ENCODE data around the gene FGF6.
"Not testable (repeated sequence)": the region's sequence is repeated elsewhere in the genome, so short reads cannot be mapped to it uniquely, and the experiment has no call there.

The FGF6 gene

DNA sequence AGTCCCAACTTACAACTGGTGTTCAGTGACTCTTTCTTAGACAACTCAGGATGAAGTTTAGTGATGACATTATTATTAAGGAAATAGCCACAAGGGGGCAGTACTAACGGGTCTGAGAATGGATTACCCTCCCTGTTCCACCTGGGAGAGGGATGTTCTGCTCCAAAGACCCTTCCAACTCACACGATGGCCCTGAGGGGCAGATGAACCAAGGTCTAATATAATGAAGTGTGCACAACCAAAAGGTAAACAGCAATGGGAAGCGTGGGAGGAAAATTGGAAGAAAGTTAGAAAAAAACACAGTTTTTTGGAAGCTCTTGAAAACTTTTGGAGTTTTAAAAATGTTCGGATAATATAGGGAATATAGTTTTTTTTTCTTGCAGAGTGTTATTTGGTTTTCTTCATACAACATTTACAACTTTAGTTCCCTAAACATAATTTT is 24.0 kb downstream of the FGF6 start:
- peak in 1 of 2 donors; percentile 21 for DNase-seq (ENCODE audit: low read depth in 1 of 2, low spot score in 1 of 2)

DNA sequence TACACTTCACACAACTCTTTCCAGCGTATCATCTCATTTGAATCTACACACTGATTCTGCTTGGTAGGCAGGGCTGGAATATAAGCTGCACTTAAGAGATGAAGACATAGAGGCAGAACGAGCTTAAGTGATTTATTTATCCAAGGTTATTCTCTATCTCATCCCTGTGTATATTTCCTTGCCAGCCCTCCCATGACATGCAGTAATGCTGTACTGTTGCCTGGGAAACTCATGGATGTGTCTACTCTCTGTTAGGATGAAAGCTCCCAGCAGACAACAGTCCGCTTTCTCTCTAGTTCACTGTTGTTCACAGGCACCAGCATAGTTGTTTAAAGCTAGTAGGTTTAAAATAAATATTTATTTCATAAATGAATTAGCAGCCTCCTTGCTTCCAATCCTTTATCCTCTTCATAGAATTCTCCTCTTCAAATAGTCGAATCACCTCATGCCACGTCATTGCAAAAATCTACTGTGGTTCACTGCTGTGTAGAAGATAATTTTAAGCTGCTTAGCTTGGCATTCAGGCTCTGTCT is 25.4 kb downstream of the FGF6 start:
- DNase-seq (ENCODE audit: low read depth in 1 of 2, low spot score in 1 of 2) = no peak

DNA sequence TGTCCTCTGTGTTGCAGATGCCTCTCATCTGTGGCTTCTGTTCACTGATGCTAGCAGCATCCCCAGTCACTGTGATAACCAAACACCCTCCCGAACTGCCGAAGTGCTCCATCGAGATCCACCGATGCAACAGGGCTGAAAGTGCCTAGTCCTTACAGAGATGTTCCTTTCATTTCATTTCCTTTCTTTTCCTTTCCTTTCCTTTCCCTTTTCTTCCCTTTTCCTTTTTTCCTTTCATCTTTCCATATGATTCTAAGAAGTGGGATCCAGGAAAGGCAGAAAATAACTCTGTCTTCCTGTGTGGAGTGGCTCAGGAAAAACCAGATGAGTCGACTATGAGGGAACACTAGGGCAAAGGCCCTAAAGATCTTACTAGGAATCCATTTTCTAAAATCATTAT is 26.7 kb downstream of the FGF6 start:
- DNase-seq (ENCODE audit: low read depth in 1 of 2, low spot score in 1 of 2) = no peak

DNA sequence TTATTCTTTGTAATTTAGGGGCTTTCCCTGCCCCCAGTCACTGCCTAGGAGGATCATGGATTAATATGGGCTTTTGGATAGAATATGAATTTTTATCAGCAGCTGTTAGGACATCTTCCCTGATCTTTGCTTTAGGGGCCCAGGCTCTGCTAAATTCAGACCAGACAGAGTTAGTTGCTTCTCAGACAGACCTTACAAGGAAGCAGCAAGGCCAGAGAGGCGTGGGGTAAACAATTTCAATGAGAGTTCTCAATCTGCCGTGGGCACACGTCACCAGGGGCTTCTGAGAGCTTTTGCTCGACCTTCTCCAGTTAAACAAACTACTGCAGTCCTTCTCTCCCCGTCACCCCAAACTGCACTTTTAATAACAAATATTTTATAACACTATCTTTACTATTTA is 27.7 kb downstream of the FGF6 start:
- DNase-seq (ENCODE audit: low read depth in 1 of 2, low spot score in 1 of 2) = no peak

DNA sequence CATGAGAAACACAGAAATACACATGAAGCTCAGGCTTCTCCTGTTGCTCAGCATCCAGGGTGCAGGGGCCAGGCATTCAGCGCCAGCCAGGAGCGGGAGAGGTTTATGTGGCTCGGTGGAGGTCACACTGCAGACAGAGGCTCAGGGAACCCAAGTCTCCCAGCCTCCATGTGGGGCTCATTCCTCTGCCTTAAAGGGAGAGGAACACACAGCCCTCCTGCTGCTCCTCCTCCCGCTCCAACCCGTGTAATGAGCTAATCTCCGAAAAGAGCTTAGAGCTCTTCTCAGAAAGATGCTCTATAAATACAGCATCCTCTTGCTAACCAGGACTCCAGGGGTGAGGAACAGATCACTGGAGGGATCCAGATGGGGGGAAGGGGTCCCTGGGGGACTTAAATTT is 28.2 kb downstream of the FGF6 start:
- DNase-seq (ENCODE audit: low read depth in 1 of 2, low spot score in 1 of 2) = no peak

DNA sequence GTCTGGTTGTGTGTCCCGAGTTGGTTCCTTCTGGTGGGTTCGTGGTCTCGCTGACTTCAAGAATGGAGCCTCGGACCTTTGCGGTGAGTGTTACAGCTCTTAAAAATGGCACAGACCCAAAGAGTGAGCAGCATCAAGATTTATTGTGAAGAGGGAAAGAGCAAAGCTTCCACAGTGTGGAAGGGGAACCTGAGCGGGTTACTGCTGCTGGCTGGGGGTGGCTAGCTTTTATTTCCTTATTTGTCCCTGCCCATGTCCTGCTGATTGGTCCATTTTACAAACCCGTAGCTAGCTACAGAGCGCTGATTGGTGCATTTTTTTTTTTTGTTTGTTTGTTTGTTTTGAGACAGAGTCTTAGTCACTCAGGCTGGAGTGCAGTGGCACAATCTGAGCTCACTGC is 29.3 kb downstream of the FGF6 start:
- DNase-seq (ENCODE audit: low read depth in 1 of 2, low spot score in 1 of 2) = no peak

DNA sequence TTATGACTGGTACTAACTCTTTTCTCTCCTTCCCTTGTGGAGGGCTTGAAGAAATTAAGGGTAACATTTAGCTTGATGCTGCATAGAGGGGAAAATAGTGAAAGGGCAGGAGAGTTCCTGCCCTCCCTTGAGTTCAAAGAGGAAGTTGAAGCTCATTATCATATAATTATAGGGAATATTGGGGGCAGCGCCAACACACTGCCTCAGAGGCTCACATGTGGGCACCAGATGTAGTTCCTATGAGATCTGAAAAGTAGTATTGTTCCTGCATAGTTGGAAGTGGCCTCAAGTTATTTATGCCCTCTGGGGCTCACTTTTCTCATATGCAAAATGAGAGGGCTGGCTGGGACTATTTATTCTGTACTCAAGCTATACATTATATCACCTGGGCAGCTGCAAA is 33.1 kb downstream of the FGF6 start:
- DNase-seq (ENCODE audit: low read depth in 1 of 2, low spot score in 1 of 2) = no peak

DNA sequence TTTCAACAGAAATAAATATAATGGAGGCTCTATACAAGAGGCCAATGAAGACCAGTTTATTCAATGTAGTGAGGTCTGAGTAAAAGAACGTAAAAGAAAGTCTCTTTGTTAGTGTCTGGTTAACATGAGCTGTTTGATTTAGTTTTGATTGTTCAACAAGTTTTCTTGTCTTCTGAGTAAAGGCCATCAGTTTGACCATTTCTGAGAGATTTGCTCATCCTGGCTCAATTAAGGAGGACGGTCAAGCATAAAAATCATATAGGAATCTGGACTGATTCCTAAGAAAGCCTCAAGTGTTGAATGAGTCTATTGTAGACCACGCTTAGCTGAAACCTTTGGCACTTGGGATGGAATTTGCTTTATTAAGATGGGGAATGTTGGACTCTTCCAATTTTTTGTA is 33.6 kb downstream of the FGF6 start:
- DNase-seq (ENCODE audit: low read depth in 1 of 2, low spot score in 1 of 2) = no peak

DNA sequence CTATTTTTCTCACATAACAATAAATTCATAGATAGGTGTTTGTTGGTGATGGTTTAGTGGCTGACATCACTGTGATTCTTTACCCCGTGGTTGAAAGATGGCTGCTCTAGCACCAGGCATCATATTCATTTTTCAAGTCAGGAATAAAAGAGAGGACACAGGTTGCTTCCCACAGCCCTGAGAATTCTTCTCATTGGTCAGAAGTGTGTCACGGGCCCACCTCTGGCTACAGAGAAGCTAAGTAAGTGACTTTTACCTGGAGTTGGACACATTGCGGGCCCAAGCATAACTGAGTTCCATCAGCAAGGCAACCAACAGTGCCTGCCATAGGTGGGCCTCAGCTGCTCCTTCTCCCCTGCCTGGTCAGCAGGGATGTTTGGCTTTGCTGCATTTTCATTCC is 38.5 kb downstream of the FGF6 start:
- DNase-seq (ENCODE audit: low read depth in 1 of 2, low spot score in 1 of 2) = no peak

DNA sequence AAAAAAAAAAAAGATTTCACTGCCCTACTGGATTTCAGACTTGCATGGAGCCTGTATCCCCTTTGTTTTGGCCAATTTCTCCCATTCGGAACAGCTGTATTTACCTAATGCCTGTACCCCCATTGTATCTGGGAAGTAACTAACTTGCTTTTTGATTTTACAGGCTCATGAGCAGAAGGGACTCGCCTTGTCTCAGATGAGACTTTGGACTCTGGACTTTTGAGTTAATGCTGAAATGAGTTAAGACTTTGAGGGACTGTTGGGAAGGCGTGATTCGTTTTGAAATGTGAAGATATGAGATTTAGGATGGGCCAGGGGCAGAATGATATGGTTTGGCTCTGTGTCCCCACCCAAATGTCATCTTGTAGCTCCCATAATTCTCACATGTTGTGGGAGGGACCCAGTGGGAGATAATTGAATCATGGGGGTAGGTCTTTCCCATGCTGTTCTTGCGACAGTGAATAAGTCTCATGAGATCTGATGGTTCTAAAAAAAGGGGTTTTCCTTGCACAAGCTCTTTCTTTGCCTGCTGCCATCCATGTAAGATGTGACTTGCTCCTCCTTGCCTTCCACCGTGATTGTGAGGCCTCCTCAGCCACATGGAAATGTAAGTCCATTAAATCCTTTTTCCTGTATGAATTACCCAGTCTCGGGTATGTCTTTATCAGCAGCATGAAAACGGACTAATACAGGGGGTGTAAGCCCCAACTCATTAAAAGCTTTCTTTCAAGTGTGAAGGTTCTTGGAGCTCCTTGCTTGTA is 40.6 kb downstream of the FGF6 start:
- not testable (repeated sequence) for DNase-seq (ENCODE audit: low read depth in 1 of 2, low spot score in 1 of 2)

DNA sequence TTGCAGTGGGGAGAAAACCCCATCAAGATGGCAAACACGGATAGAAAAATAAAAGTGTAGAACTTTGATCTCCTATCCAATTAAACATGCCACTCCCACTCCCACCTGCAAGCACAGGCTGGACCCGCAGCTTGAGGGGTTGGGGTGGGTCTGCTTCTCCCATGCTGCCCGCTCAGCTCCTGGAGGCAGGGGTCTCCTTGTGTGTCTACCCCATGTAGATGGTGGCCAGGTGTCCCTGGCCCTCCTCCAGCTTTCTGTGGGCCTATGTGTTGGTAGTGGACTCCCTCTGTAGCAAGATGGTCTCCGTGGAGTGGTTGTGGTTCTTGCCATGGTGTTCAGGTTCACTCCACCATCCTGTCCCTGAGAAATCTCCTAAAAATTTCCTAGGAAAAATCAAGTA is 42.6 kb downstream of the FGF6 start:
- no peak for DNase-seq (ENCODE audit: low read depth in 1 of 2, low spot score in 1 of 2)

DNA sequence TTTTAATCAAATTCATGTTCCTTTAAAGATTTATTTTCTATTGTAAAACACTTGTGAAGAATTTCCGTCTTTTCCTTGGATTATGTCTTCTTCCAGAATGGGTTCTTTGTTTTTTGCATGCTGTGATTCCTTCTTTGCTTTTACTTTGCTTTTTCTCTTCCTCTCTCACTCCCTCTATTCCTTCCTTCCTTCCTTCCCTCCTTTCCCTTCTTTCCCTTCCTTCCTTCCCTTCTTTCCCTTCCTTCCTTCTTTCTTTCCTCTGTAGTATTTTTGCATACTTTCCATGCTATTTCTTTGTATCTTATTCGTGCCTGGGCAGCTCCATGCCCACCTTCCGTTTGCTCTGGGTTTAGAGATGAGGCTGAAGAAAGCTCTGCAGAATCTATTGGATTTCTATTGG is 44.5 kb downstream of the FGF6 start:
- DNase-seq (ENCODE audit: low read depth in 1 of 2, low spot score in 1 of 2) = no peak

DNA sequence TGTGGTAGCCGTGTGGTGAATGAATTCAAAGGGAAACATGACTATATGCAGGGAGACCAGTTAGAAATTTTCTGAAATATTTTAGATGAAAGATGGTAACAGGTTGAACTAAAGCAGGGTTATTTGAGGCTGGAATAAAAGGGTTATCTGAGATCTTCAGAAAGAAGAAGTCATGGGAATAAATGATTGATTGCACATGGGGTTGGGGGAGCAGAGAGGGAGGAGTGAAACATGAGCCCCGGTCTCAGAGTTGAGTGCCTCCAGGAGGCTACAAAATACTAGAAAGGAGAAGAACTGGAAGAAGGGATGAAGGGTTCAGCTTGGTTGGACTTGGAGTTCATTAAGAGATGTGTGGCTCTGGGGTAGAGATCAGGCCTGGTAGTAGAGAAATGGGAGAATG is 49.8 kb downstream of the FGF6 start:
- no peak for DNase-seq (ENCODE audit: low read depth in 1 of 2, low spot score in 1 of 2)

DNA sequence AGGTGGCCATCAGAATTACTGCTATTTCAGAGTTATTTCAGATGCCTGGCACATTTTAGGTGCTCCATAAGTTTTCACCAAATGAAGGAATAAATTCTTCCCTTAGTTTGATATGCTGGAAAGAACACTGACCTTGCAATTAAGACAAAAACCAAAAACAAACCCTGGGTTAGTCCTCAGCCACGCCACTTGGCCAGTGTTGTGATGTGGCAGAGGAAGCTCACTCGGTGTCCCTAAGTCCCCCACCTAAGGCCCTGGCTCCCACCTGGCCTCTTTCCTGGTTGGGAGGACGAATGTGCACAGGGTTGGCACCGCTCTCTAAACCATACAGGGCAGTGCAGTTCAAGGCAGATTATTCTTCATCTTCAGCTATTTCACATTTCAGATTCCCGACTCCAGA is 52.4 kb downstream of the FGF6 start:
- no peak for DNase-seq (ENCODE audit: low read depth in 1 of 2, low spot score in 1 of 2)

DNA sequence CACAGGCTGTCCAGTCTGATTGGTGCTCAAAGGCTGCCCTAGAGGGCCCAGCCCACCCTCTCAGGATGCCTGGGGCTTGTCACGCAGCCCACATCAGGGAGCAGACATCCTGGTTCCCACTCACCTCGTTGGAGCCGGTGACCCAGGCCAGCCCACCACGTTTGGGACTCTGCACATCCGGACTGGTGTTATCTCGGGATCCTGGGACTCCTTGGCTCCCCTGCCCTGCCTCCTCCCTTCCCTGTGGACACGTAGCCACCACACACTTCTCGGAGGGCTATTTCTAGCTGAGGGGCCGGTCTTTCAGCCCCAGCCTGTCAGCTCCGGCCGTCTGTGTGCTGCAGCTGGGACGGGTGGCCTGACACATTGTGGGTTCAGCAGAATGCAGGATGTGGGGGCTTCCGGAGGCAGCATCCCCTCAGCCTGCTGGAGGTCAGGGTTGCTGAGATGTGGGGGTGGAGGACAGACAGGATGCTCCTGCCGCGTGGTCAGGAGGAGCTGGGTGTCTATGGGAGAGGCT is 53.3 kb downstream of the FGF6 start:
- DNase-seq (ENCODE audit: low read depth in 1 of 2, low spot score in 1 of 2) = no peak

DNA sequence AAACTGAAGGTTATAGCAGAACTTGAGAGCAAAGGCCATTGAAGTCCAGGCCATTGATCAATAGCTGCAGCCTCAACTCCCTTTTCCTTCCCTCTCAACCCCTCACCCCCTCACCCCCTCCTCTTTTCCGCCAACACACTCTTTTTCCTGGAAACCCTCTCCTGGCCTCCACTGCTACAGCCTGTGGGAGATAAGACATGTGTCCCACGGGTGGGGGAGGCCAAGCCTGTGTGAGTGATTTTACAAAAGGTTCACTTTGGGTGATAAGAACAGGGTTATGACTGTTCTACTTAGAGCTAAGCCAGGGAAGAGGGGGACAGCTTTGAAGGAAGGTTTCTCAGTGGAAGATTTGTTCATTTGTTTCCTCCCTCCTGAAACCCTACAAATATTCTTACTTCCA is 57.0 kb downstream of the FGF6 start:
- DNase-seq (ENCODE audit: low read depth in 1 of 2, low spot score in 1 of 2) = no peak

DNA sequence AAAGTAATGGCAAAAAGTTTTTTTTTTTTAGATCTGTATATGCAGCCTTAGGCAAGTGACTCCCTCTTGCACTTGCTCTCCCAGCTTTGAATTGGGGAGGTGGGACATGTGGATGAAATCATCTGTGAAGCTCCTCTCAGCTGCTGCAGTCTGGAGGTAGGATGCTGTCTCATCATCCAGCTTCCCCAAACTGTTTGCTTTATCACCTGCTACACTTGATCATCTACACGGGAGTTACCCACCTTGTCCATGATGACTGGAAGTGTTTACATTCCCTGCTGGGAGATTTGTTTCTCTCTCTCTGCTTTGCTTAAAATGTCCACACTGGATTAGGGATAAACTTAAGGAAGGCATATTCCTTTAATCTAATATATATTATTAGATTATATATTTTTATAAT is 57.6 kb downstream of the FGF6 start:
- DNase-seq (ENCODE audit: low read depth in 1 of 2, low spot score in 1 of 2) = no peak

DNA sequence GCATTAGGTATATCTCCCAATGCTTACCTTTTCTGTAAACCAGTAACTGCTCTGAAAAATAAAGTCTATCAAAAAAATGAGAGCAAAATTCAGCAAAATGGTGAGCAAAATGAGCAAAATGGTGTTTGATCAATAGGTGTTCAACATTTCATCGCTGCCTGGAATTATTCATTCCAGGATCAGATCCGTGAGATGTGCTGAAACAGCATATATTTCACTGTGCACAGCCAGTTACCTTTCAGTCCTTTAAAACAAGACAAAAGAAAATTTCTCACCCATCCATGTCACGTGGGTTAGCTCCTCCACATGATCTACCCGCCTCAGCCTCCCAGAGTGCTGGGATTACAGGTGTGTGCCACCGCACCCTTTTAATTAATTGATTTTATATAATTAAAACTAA is 58.0 kb downstream of the FGF6 start:
- no peak for DNase-seq (ENCODE audit: low read depth in 1 of 2, low spot score in 1 of 2)

DNA sequence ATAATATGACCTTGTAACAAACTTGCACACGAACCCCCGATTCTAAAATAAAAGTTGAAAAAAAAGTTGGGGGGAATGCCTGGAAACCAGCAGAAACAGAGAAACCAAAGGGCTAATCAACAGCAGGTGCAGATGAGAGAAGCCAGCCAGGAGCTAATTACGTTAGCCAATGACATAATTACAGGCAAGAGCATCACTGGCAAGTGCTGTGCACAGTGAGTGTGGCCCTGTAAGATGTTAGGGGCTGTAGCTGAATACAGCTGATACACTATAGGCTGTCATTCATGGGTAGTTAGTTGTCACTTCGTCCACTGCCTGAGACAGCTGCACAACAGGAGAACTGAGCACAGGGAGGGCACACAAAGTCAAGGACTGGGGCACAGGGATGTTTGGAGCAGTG is 58.8 kb downstream of the FGF6 start:
- DNase-seq (ENCODE audit: low read depth in 1 of 2, low spot score in 1 of 2) = no peak

Data from activated CD4-positive, alpha-beta T cell treated with anti-CD3 and anti-CD28 coated beads, Interleukin-2, amount 50 U/mL, for 24 hours (primary cell).